SH-SY5Y (cell line): ENCODE results near the gene ARFGEF3.

Source experiments
- GATA2 ChIP-seq: IDR thresholded peaks from 2 replicates; pipeline ENCODE4 v1.6.1; 2011; ENCODE audit warnings: mild to moderate bottlenecking, low read depth, low read length
- GATA3 ChIP-seq: IDR thresholded peaks from 2 replicates; pipeline ENCODE4 v1.6.1; 2011; ENCODE audit warnings: low read depth, mild to moderate bottlenecking, low read length, moderate library complexity

- TF ChIP-seq GATA3 = no peak
- TF ChIP-seq GATA2 = no peak
Observed at GRCh38 chr6:138330763-138331162, 169.0 kb downstream of the ARFGEF3 start.
